ENCODE data around the gene FGF12. TPM values are rescaled to one million over a fixed set of nuclear protein-coding genes. Genes with fewer than 3 reads are reported as not detected.

The FGF12 gene
- polyA plus RNA-seq, 1 experiment: not detected

DNA sequence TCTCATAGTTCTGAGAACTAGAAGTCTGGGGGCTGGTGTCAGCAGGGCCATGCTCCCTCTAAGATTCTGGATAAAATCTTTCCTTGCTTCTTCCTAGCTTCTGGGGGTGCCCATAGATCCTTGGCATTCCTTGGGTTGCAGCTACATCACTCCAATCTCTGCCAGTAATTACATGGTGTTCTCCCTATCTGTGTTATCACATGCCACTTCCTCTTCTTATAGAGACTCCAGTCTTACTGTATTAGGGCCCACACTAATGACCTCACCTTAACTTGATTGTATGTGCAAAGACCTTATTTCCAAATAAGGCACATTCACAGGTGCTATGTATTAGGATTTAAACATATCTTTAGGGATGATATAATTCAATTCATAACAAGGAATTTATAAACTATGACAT, 618.5 kb downstream of the FGF12 start:
- Histone ChIP-seq H3K4me3 (ENCODE audit: low read depth, low read length) (no peak overlapping the region), H3K9me3 (ENCODE audit: control insufficient read depth, insufficient read depth, low read length) (no peaks in the 10 kb centered on the region), H3K27ac (ENCODE audit: low read depth, low read length) (no peak overlapping the region), H3K27me3 (ENCODE audit: control insufficient read depth, insufficient read depth, low read length) (no peaks in the 10 kb centered on the region)
- CTCF ChIA-PET: no interaction called here
- TF ChIP-seq, protein P1, sequence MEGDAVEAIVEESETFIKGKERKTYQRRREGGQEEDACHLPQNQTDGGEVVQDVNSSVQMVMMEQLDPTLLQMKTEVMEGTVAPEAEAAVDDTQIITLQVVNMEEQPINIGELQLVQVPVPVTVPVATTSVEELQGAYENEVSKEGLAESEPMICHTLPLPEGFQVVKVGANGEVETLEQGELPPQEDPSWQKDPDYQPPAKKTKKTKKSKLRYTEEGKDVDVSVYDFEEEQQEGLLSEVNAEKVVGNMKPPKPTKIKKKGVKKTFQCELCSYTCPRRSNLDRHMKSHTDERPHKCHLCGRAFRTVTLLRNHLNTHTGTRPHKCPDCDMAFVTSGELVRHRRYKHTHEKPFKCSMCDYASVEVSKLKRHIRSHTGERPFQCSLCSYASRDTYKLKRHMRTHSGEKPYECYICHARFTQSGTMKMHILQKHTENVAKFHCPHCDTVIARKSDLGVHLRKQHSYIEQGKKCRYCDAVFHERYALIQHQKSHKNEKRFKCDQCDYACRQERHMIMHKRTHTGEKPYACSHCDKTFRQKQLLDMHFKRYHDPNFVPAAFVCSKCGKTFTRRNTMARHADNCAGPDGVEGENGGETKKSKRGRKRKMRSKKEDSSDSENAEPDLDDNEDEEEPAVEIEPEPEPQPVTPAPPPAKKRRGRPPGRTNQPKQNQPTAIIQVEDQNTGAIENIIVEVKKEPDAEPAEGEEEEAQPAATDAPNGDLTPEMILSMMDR (IDR thresholded peaks at IDR 0.05; ENCODE audit: low read depth, low read length): no peak
- DNase-seq (ENCODE audit: low read depth, low spot score): no peak
- POLR2A ChIA-PET: no interaction called here

GRCh38 chr3:192106543-192106942, 620.8 kb downstream of the FGF12 start:
- no peak overlapping the region for H3K27ac ChIP-seq (ENCODE audit: low read depth, low read length)
- H3K4me3 ChIP-seq (ENCODE audit: low read depth, low read length): no peak overlapping the region
- DNase-seq (ENCODE audit: low read depth, low spot score): no peak
- POLR2A ChIA-PET: no interaction called here
- H3K27me3 ChIP-seq (ENCODE audit: control insufficient read depth, insufficient read depth, low read length): no peaks in the 10 kb centered on the region
- H3K9me3 ChIP-seq (ENCODE audit: control insufficient read depth, insufficient read depth, low read length): 0 out of 2 replicates have a peak, but pooled peaks cover 2% of the 10 kb centered on the region
- CTCF ChIA-PET: no interaction called here
- TF ChIP-seq, protein P1 (IDR thresholded peaks at IDR 0.05; ENCODE audit: low read depth, low read length): no peak

GRCh38 chr3:192092388-192093005, 634.8 kb downstream of the FGF12 start:
- CTCF ChIA-PET: no interaction called here
- H3K4me3 ChIP-seq (ENCODE audit: low read depth, low read length): no peak overlapping the region
- POLR2A ChIA-PET: no interaction called here
- H3K27me3 ChIP-seq (ENCODE audit: control insufficient read depth, insufficient read depth, low read length): no peaks in the 10 kb centered on the region
- TF ChIP-seq, protein P1 (IDR thresholded peaks at IDR 0.05; ENCODE audit: low read depth, low read length): no peak
- H3K9me3 ChIP-seq (ENCODE audit: control insufficient read depth, insufficient read depth, low read length): peaks cover 5% of the 10 kb centered on the region; the same call in 1 of the 2 replicates
- H3K27ac ChIP-seq (ENCODE audit: low read depth, low read length): no peak overlapping the region
- no peak for DNase-seq (ENCODE audit: low read depth, low spot score)

DNA sequence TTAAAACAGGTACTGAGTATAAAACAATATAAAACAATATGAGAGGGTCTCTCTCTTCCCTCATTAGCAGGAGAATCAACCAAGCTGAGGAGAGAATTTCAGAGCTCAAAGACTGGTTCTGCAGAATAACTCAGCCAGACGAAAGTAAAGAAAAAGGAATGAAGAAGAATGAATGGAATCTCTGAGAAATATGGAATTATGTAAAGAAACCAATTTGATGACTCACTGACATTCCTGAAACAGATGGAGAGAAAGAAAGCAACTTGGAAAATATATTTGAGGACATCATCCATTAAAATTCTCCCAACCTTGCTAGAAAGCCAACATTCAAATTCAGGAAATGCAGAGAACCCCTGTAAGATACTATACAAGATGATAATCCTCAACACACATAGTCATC, 635.5 kb downstream of the FGF12 start:
- Histone ChIP-seq H3K27ac (ENCODE audit: low read depth, low read length) (no peak overlapping the region), H3K4me3 (ENCODE audit: low read depth, low read length) (no peak overlapping the region), H3K27me3 (ENCODE audit: control insufficient read depth, insufficient read depth, low read length) (no peaks in the 10 kb centered on the region), H3K9me3 (ENCODE audit: control insufficient read depth, insufficient read depth, low read length) (peaks cover 5% of the 10 kb centered on the region; the same call in 1 of the 2 replicates)
- TF ChIP-seq, protein P1 (IDR thresholded peaks at IDR 0.05; ENCODE audit: low read depth, low read length): no peak
- POLR2A ChIA-PET: no interaction called here
- DNase-seq (ENCODE audit: low read depth, low spot score): no peak
- CTCF ChIA-PET: no interaction called here

GRCh38 chr3:192090586-192090985, 636.8 kb downstream of the FGF12 start:
- TF ChIP-seq, protein P1 (IDR thresholded peaks at IDR 0.05; ENCODE audit: low read depth, low read length): no peak
- Histone ChIP-seq H3K27me3 (ENCODE audit: control insufficient read depth, insufficient read depth, low read length) (no peaks in the 10 kb centered on the region), H3K27ac (ENCODE audit: low read depth, low read length) (no peak overlapping the region), H3K9me3 (ENCODE audit: control insufficient read depth, insufficient read depth, low read length) (peaks cover 5% of the 10 kb centered on the region; the same call in 1 of the 2 replicates), H3K4me3 (ENCODE audit: low read depth, low read length) (no peak overlapping the region)
- DNase-seq (ENCODE audit: low read depth, low spot score): no peak
- ChIA-PET CTCF (no interaction called here), POLR2A (no interaction called here)

Small RNAs within 50 kb of the gene (small RNA-seq; reads per million reads assigned to genes)
- gene RF01210 (ENCODE audit: insufficient read length, low read depth): not detected
- gene RNU1-20P (ENCODE audit: insufficient read length, low read depth): not detected

Other genes with a start within 250 kb of the FGF12 start
- gene MB21D2, start 190.3 kb upstream of the FGF12 start, polyA plus RNA-seq (2011; rRNA removed): 14.1 and 14.6 TPM in 2 replicates